ENCODE results near the gene STAT5A.
"Not testable (repeated sequence)": the region's sequence is repeated elsewhere in the genome, so short reads cannot be mapped to it uniquely, and the experiment has no call there.

Gene STAT5A

GRCh38 chr17:42285346-42286050 is 2.8 kb upstream of the STAT5A start:
- no peak for DNase-seq (ENCODE audit: low read depth)

DNA sequence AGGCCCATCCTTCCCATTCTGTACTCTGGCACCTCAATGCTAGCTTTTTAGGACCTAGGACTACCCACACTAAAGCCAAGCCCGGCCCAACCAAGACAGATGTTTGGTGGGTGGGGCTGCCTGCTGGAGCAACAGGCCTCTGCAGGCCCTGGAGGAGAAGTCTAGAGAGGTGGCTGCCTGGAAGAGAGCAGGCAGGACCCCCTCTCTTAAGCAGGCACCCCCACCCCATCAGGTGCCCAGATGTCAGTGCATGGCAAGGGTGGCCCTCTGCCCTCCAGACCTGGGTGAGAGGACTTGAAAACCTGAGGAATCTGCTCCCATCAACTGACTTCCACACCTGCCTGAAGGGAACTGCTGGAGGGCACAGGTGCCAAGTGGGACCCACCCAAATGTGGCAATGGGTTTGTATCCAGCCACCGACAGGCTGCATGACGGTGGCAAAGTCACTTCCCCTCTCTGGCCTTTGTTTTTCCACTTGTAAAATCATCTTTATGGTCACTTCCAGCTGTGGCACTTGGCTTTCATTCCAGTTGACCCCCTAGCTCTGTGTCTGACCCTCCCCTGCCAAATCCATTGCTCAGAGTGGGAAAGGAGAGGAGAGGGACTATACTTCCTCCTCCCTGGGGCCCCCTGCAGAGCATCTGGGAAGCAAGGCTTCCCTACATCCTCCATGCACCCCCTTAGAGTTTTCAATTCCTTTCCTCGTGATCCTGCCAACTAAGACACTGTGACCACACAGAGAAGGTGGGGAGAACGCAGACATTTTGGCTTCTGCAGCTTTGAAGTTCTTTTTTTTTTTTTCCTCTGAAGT is 1.7 kb upstream of the STAT5A start:
- no peak for DNase-seq (ENCODE audit: low read depth)

- no peak for DNase-seq (ENCODE audit: low read depth)
Measured at GRCh38 chr17:42287305-42287976, 857 bp upstream of the STAT5A start.

DNA sequence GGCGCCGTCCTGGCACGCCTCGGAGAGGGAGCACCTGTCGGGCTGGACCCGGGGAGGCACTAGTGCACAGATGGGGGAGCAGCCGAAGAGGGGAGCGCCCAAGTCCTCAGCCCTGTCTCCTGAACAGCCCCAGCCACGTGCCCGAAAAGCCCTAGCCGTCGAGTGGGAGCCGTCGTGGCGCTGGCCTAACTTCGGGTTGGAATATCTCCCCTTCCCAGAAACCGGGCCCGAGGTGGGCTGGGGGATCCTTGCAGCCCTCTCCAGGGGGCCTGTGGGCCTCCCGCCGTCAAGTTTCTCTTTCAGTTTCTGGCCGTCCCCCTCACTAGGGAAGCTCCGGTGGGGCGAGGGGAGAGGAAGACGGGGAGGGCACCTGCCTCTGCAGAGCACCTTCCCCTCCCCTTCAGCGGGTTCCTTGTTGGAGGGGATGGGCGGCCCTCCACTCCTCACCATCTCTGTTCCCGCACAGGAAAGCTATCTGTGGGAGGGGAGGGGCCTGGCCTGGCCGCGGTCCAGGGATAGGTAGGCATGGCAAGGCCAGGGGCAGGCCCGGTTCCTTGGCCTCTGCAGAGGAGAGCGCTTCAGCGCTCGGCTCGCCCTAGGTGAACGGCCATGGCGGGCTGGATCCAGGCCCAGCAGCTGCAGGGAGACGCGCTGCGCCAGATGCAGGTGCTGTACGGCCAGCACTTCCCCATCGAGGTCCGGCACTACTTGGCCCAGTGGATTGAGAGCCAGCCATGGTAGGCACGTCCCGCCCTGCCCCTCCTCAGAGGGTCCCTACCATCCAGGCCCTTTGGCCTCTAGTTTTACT is 709 bp downstream of the STAT5A start:
- DNase-seq (ENCODE audit: low read depth), result no peak

DNA sequence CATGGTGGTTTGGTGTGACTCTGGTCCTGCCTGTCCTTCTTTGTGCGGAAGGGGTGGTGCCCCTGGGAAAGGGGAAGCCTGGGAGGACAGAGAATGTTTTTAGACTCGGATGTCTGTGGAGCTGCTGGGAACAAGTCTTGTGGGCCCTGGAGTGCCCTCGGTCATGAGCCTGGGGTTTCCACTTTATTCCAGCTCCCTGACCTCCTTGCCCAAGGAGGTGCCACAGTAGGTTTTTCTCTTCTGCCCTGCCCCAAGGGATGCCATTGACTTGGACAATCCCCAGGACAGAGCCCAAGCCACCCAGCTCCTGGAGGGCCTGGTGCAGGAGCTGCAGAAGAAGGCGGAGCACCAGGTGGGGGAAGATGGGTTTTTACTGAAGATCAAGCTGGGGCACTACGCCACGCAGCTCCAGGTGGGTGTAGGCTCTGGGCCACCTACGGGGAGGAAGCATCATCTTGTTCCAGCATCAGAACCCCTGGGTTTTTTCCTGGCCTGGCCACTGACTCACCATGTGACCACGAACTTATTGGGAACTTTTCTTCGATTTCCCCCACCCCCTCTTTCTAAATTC is 1.4 kb downstream of the STAT5A start:
- DNase-seq (ENCODE audit: low read depth), result no peak

- no peak for DNase-seq (ENCODE audit: low read depth)
Measured at GRCh38 chr17:42290577-42290976, 2.3 kb downstream of the STAT5A start.

DNA sequence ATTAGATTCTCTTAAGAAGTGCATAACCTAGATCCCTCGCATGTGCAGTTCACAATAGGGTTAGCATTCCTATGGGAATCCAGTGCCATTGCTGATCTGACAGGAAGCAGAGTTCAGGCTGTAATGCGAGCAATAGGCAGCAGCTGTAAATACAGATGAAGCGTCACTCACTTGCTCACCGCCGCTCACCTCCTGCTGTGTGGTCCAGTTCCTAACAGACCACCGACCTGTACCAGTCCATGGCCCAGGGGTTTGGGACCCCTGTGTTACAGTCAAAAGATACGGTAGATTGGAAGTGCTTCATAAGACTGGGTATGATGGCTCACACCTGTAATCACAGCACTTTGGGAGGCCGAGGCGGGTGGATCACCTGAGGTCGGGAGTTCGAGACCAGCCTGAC is 2.8 kb downstream of the STAT5A start:
- no peak for DNase-seq (ENCODE audit: low read depth)

GRCh38 chr17:42294469-42295398 is 6.4 kb downstream of the STAT5A start:
- no peak for DNase-seq (ENCODE audit: low read depth)

DNA sequence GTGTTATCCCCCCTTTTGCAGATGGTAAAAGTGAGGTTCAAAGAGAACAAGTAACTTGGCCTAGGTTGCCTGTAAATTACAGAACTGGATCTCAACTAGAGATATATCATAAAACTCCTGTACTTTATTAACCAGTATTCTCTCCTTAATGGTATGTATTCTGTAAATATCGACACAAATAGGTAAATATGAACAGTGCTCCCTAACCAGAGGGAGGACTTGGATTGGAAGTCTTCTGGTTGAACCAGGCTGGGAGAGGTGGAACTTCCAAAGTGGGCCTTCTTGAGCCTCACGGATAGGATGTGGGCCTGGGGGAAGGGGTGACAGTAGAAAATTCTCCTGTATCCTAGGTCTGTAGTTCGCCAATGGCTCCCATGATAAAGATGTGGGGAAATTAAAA is 7.7 kb downstream of the STAT5A start:
- no peak for DNase-seq (ENCODE audit: low read depth)

DNA sequence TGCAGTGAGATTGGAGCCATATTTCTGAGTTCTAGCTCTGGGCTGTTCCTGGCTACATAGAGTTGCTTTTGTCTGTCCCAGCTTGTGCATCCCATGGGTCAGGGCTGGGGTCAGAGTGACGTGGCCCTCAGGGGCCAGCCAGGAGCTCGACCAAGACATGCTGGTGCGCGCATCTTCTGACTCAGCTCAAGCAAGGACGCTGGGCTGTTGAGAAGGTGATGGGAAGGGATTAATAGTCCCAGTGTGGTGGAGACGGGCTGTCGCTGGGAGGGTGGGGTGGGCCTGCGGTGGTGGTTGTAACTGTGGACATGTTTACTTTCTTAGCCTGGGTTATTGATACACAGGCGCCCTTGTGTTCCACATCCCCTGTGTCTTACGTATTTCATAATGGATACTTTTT is 9.5 kb downstream of the STAT5A start:
- not testable (repeated sequence) for DNase-seq (ENCODE audit: low read depth)

GRCh38 chr17:42299361-42299760 is 11.1 kb downstream of the STAT5A start:
- not testable (repeated sequence) for DNase-seq (ENCODE audit: low read depth)

- DNase-seq (ENCODE audit: low read depth), result not testable (repeated sequence)
Measured at GRCh38 chr17:42299913-42300312, 11.6 kb downstream of the STAT5A start.

GRCh38 chr17:42301022-42301421 is 12.7 kb downstream of the STAT5A start:
- DNase-seq (ENCODE audit: low read depth), result no peak

- no peak for DNase-seq (ENCODE audit: low read depth)
Measured at GRCh38 chr17:42303694-42304093, 15.4 kb downstream of the STAT5A start.

DNA sequence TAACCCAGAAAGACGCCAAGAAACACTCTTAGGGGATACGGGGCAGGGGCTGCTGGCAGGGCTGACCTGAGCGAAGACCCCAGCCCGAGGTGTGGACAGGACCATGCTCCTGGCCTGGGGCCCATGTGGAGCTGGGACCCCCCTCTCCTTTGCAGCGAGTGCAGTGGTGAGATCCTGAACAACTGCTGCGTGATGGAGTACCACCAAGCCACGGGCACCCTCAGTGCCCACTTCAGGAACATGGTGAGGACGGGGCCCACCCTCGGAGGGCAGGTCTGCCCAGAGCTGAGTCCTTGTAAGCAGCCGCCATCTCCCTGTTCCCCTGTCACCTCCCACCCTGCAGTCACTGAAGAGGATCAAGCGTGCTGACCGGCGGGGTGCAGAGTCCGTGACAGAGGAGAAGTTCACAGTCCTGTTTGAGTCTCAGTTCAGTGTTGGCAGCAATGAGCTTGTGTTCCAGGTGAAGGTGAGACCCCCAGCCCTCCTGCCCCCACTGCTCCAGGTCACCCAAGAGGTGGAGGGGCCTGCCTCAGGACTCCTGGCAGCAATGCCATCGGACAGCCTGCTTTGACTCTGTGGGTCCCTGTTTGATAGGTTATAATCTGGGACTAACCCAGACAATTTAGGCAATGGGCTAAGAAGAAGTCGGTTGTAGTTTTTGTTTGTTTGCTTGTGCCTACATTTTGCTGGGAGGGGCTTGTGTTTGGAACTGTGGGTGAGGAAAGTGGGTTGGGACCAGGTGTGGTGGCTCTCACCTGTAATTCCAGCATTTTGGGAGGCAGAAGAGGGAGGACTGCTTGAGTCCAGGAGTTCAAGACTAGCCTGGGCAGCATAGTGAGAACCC is 16.1 kb downstream of the STAT5A start:
- no peak for DNase-seq (ENCODE audit: low read depth)

DNA sequence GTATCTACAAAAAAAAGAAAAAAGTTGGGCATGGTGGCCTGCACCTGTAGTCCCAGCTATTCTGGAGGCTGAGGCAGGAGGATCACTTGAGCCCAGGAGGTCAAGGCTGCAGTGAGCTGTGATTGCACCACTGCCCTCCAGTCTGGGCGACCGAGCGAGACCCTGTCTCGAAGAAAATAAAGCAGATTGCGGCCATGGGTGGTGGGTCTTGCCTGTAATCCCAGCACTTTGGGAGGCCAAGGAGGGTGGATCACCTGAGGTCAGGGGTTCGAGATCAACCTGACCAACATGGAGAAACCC is 16.7 kb downstream of the STAT5A start:
- not testable (repeated sequence) for DNase-seq (ENCODE audit: low read depth)

DNA sequence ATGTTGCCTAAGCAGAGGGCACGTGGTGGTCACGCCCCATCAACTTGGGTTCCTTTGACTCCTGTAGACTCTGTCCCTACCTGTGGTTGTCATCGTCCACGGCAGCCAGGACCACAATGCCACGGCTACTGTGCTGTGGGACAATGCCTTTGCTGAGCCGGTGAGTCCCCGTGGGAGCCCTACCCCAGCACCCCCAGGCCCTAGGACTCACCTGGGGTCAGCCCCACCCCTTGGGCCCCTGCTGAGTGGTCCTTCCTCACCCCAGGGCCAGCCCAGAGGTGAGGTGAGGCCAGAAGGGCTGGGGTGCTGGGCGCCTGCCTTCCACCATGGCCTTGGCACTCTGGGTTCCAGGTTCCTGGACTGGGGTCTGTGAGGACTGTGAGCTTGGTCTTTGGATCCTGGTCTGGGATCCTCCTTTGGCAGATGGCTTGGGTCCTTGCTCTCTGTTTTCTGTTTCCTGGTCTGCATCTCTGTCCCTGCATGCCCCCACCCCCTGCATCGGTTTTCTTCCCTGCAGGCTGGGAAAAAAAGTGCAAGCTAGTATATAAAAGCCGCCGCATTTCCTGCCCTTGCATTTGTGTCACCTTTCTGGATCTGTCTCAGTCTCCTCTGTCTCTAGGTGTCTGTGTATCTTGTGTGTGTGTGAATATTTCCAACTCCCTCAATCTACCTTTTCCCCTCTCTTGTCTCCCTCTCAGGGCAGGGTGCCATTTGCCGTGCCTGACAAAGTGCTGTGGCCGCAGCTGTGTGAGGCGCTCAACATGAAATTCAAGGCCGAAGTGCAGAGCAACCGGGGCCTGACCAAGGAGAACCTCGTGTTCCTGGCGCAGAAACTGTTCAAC is 17.5 kb downstream of the STAT5A start:
- no peak for DNase-seq (ENCODE audit: low read depth)

DNA sequence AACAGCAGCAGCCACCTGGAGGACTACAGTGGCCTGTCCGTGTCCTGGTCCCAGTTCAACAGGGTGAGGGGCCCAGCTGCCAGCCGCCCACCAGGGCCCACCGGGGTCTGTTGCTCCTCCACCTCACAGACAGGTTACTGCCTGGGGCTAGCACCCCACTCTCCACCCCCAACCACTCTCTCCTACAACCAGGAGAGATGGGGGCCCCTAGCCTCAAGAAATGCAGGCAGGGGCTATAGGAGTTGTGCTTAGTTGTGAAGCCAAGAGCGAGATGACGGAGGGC is 18.0 kb downstream of the STAT5A start:
- DNase-seq (ENCODE audit: low read depth), result no peak

- no peak for DNase-seq (ENCODE audit: low read depth)
Measured at GRCh38 chr17:42307362-42307927, 19.1 kb downstream of the STAT5A start.

Data from stromal cell of bone marrow (primary cell).